ENCODE results near the gene SAMD10.
"Not testable (repeated sequence)": the region's sequence is repeated elsewhere in the genome, so short reads cannot be mapped to it uniquely, and the experiment has no call there.

The SAMD10 gene

GRCh38 chr20:63968928-63969760, 10.3 kb downstream of the SAMD10 start:
- DNase-seq (ENCODE audit: low spot score) = peak; percentile 77

- DNase-seq (ENCODE audit: low spot score) = no peak
Measured at GRCh38 chr20:63968136-63968927, 11.1 kb downstream of the SAMD10 start.

- no peak for DNase-seq (ENCODE audit: low spot score)
Measured at GRCh38 chr20:63967330-63968135, 11.9 kb downstream of the SAMD10 start.

- DNase-seq (ENCODE audit: low spot score) = no peak
Measured at GRCh38 chr20:63966944-63967322, 12.5 kb downstream of the SAMD10 start.

GRCh38 chr20:63966172-63966943, 13.1 kb downstream of the SAMD10 start:
- DNase-seq (ENCODE audit: low spot score) = no peak

- DNase-seq (ENCODE audit: low spot score) = no peak
Measured at GRCh38 chr20:63964412-63964811, 15.0 kb downstream of the SAMD10 start.

- no peak for DNase-seq (ENCODE audit: low spot score)
Measured at GRCh38 chr20:63963784-63964301, 15.6 kb downstream of the SAMD10 start.

- no peak for DNase-seq (ENCODE audit: low spot score)
Measured at GRCh38 chr20:63963348-63963741, 16.1 kb downstream of the SAMD10 start.

GRCh38 chr20:63962426-63963347, 16.8 kb downstream of the SAMD10 start:
- no peak for DNase-seq (ENCODE audit: low spot score)

GRCh38 chr20:63961664-63962425, 17.6 kb downstream of the SAMD10 start:
- DNase-seq (ENCODE audit: low spot score) = no peak

GRCh38 chr20:63960654-63961621, 18.5 kb downstream of the SAMD10 start:
- DNase-seq (ENCODE audit: low spot score) = not testable (repeated sequence)

GRCh38 chr20:63959699-63960075, 19.8 kb downstream of the SAMD10 start:
- DNase-seq (ENCODE audit: low spot score) = no peak

GRCh38 chr20:63958964-63959698, 20.3 kb downstream of the SAMD10 start:
- no peak for DNase-seq (ENCODE audit: low spot score)

- DNase-seq (ENCODE audit: low spot score) = no peak
Measured at GRCh38 chr20:63958471-63958870, 21.0 kb downstream of the SAMD10 start.

GRCh38 chr20:63957690-63958441, 21.6 kb downstream of the SAMD10 start:
- no peak for DNase-seq (ENCODE audit: low spot score)

GRCh38 chr20:63957004-63957689, 22.3 kb downstream of the SAMD10 start:
- peak; percentile 83 for DNase-seq (ENCODE audit: low spot score)
